ENCODE results near the gene PDE6C. TPM values are rescaled to one million over a fixed set of nuclear protein-coding genes. Genes with fewer than 3 reads are reported as not detected.

Gene PDE6C
- total RNA-seq, 1 experiment from 2014 or later = not detected

DNA sequence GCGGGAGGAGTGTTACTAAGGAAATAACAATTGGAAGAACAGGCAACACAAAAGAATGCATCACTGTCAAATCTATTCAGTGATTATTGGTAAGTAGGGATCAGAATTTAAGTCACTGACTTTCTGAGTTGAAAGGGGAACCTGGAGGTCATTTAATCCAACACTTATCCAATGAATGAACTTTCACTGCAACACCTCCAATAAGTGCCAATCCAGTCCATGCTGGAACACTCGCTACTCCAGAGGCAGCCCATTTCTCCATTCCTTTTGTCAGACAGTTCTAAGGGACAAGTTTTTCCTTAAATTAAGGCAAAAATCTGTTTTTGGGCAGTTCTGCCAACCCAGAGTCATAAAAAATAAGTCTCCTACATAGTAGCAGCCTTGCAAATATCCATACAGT is 60.6 kb downstream of the PDE6C start:
- H3K18ac ChIP-seq (ENCODE audit: insufficient read length, low read depth, low read length) = no peak overlapping the region
- H3T11ph ChIP-seq (ENCODE audit: low read length) = no peak overlapping the region
- no peak overlapping the region for H4K8ac ChIP-seq (replicated peaks; ENCODE audit: insufficient read length, low read depth, low read length)
- H2BK120ac ChIP-seq (ENCODE audit: low read depth, low read length, poor library complexity, severe bottlenecking) = no peak overlapping the region
- H3K79me2 ChIP-seq (ENCODE audit: insufficient read depth, low read length) = no peaks in the 10 kb centered on the region
- no peak overlapping the region for H3K4ac ChIP-seq (ENCODE audit: low read depth, low read length)
- Mint-ChIP-seq H3K27ac (no peak overlapping the region), H3K27me3 (ENCODE audit: low read depth) (no peaks in the 10 kb centered on the region), H3K4me1 (no peaks in the 10 kb centered on the region), H3K9me3 (no peaks in the 10 kb centered on the region), H3K36me3 (ENCODE audit: insufficient read depth in 1 of 3, low read depth in 3 of 3) (peaks cover 2 to 29% (median 17%) of the 10 kb centered on the region in 3 experiments; a peak in 5 of 7 replicates), H3K4me3 (no peak overlapping the region)
- H3K23ac ChIP-seq (ENCODE audit: insufficient read length, low read depth, low read length) = no peak overlapping the region
- H3K27me3 ChIP-seq (ENCODE audit: insufficient read depth, low read length) = no peaks in the 10 kb centered on the region
- H2AK5ac ChIP-seq (ENCODE audit: insufficient read length, low read length) = no peak overlapping the region
- no peak overlapping the region for H2BK5ac ChIP-seq (ENCODE audit: insufficient read length, low read length)
- no peaks in the 10 kb centered on the region for H4K20me1 ChIP-seq (ENCODE audit: control insufficient read depth, insufficient read depth, insufficient read length)
- no peak overlapping the region for H4K91ac ChIP-seq (ENCODE audit: insufficient read length, low read depth, low read length)
- H3K14ac ChIP-seq (ENCODE audit: insufficient read depth, low read length) = no peak overlapping the region
- no peak overlapping the region for H2BK15ac ChIP-seq (ENCODE audit: low read depth, low read length)
- no peaks in the 10 kb centered on the region for H3K9me3 ChIP-seq (ENCODE audit: control insufficient read depth, low read depth, low read length)
- no peak overlapping the region for H2BK20ac ChIP-seq (ENCODE audit: low read depth, low read length, poor library complexity, severe bottlenecking)
- no CpG with 5 or more reads among the region's 2 CpGs for WGBS (ENCODE audit: extremely low coverage, insufficient read length, low lambda C conversion rate)
- no peak overlapping the region for H3K9ac ChIP-seq (ENCODE audit: extremely low read depth, insufficient read length, low read length)
- no peak overlapping the region for H2BK12ac ChIP-seq (ENCODE audit: insufficient read length, low read depth, low read length)
- H3K4me1 ChIP-seq (ENCODE audit: insufficient read depth, low read length) = no peaks in the 10 kb centered on the region
- DNase-seq = no peak
- no peaks in the 10 kb centered on the region for H3K23me2 ChIP-seq (ENCODE audit: insufficient read length, low read depth, low read length, poor library complexity, severe bottlenecking)
- no peak overlapping the region for H2AFZ ChIP-seq (ENCODE audit: low read length)
- no peak overlapping the region for H3K4me2 ChIP-seq (ENCODE audit: insufficient read depth, insufficient read length, low read length)
- H3K56ac ChIP-seq (ENCODE audit: insufficient read length, low read depth, low read length) = no peak overlapping the region
- H3K27ac ChIP-seq (ENCODE audit: insufficient read length, low read depth, low read length) = no peak overlapping the region
- TF ChIP-seq, protein P1, sequence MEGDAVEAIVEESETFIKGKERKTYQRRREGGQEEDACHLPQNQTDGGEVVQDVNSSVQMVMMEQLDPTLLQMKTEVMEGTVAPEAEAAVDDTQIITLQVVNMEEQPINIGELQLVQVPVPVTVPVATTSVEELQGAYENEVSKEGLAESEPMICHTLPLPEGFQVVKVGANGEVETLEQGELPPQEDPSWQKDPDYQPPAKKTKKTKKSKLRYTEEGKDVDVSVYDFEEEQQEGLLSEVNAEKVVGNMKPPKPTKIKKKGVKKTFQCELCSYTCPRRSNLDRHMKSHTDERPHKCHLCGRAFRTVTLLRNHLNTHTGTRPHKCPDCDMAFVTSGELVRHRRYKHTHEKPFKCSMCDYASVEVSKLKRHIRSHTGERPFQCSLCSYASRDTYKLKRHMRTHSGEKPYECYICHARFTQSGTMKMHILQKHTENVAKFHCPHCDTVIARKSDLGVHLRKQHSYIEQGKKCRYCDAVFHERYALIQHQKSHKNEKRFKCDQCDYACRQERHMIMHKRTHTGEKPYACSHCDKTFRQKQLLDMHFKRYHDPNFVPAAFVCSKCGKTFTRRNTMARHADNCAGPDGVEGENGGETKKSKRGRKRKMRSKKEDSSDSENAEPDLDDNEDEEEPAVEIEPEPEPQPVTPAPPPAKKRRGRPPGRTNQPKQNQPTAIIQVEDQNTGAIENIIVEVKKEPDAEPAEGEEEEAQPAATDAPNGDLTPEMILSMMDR (conservative IDR thresholded peaks at IDR 0.05) = no peak
- H4K5ac ChIP-seq (ENCODE audit: insufficient read length, low read depth, low read length) = no peak overlapping the region
- H3K79me1 ChIP-seq (ENCODE audit: insufficient read depth, low read depth, low read length, poor library complexity, severe bottlenecking) = no peaks in the 10 kb centered on the region

All from H9 (cell line).